K562 (cell line): Measurements from ENCODE around the gene COBLL1. TPM values are rescaled to one million over a fixed set of nuclear protein-coding genes. Genes with fewer than 3 reads are reported as not detected.

Experiments
- ATAC-seq: fragments of 200-7000 bp; cut with Tn5 transposase; 3 replicates; pipeline ENCODE4 v1.9.1; 2020; ENCODE audit warnings: moderate library complexity
- BruUV-seq: library from RNA; stranded (reverse); fragments of 400-500 nt; replicated peaks from 2 replicates; lab custom pipeline; 2021; lab: Mats Ljungman, UMichigan
- CTCF ChIA-PET: fragments of 300-600 bp; formaldehyde crosslinking; extraction: SDS; loops from one replicate; lab custom pipeline; 2021; ENCODE audit warnings: low intra/inter-chr PET ratio; lab: Yijun Ruan, JAX
- POLR2A ChIA-PET: fragments of 300-600, 350-650 bp; sonication (Branson Sonifier 250); formaldehyde crosslinking; extraction: SDS; loops from one replicate; lab custom pipeline; 2021; ENCODE audit warnings: antibody characterized with exemption, inconsistent platforms; lab: Yijun Ruan, JAX
- DNase-seq, 4 experiments: peaks; one replicate each; pipeline versions ENCODE4 v3.0.0 to v3.0.0-alpha.2; 2011 to 2018; ENCODE audit warnings: low spot score in 3 of 4, mixed read lengths in 3 of 4; ENCODE audit errors: extremely low read depth in 1 of 4
- FAIRE-seq: peaks from 2 replicates; lab custom pipeline; 2011; peaks lifted over from hg19 to GRCh38; lab: Jason Lieb, UNC
- H2AFZ ChIP-seq: 2 replicates; pipeline ENCODE4 v1.6.0; 2011; ENCODE audit warnings: low read depth, low read length, control low read depth, inconsistent platforms
- H3K27ac ChIP-seq: fragments of 200-600 bp; 3 replicates; pipeline ENCODE4 v1.8.0; 2011; ENCODE audit warnings: low read depth, mild to moderate bottlenecking, control low read depth, inconsistent platforms, low read length, moderate library complexity, mixed read lengths; ENCODE audit errors: extremely low read depth
- H3K27me3 ChIP-seq, 2 experiments: fragments of 300-600 bp in 1 of 2; 2 replicates in 1 of 2; 3 replicates in 1 of 2; pipeline versions ENCODE4 v1.6.0 to v1.8.0; 2011; ENCODE audit warnings: inconsistent platforms in 2 of 2, low read length in 2 of 2, mild to moderate bottlenecking in 1 of 2, mixed read lengths in 1 of 2, moderate library complexity in 1 of 2; ENCODE audit not compliant: control insufficient read depth in 2 of 2, insufficient read depth in 2 of 2
- H3K36me3 ChIP-seq: fragments of 300-600 bp; 3 replicates; pipeline ENCODE4 v1.8.0; 2011; ENCODE audit warnings: mild to moderate bottlenecking, low read length, inconsistent platforms; ENCODE audit not compliant: control insufficient read depth, insufficient read depth
- H3K4me1 ChIP-seq, 2 experiments: fragments of 200-600 bp in 1 of 2; replicated peaks in 1 of 2; 2 replicates in 1 of 2; 3 replicates in 1 of 2; pipeline versions ENCODE4 v1.5.1 to v1.8.0; 2011; ENCODE audit warnings: inconsistent platforms in 2 of 2, low read length in 2 of 2, mild to moderate bottlenecking in 1 of 2, mixed read lengths in 1 of 2, moderate library complexity in 1 of 2; ENCODE audit not compliant: control insufficient read depth in 2 of 2, insufficient read depth in 2 of 2
- H3K4me2 ChIP-seq: 2 replicates; pipeline ENCODE4 v1.6.1; 2011; ENCODE audit warnings: low read length, control low read depth, inconsistent platforms, mixed read lengths; ENCODE audit not compliant: insufficient read depth
- H3K4me3 ChIP-seq: fragments of 200-600 bp; sonication (generic), shearing (Covaris generic); 2 replicates; pipeline ENCODE4 v1.5.1; 2016; ENCODE audit warnings: control low read depth, inconsistent platforms
- H3K79me2 ChIP-seq: fragments of 200-600 bp; 3 replicates; pipeline ENCODE4 v1.8.0; 2011; ENCODE audit warnings: low read length, inconsistent platforms; ENCODE audit not compliant: control insufficient read depth, insufficient read depth
- H3K9ac ChIP-seq, 2 experiments: 2 replicates each; pipeline versions ENCODE4 v1.6.0 to v1.6.1; 2011; ENCODE audit warnings: low read depth in 2 of 2, low read length in 2 of 2, control low read depth in 1 of 2, inconsistent platforms in 1 of 2, mild to moderate bottlenecking in 1 of 2, mixed read lengths in 1 of 2; ENCODE audit not compliant: insufficient read depth in 1 of 2
- H3K9me1 ChIP-seq: one replicate; pipeline ENCODE4 v1.6.0; 2011; ENCODE audit warnings: inconsistent platforms, mild to moderate bottlenecking, low read length, moderate library complexity; ENCODE audit not compliant: control insufficient read depth, insufficient read depth
- H3K9me3 ChIP-seq: replicated peaks from 2 replicates; pipeline ENCODE4 v1.5.1; 2011; ENCODE audit warnings: low read depth, low read length, inconsistent platforms; ENCODE audit not compliant: control insufficient read depth, insufficient read depth
- H4K20me1 ChIP-seq: replicated peaks from 2 replicates; pipeline ENCODE4 v1.6.1; 2011; ENCODE audit warnings: low read length, inconsistent platforms, mixed read lengths; ENCODE audit not compliant: control insufficient read depth, insufficient read depth
- AFF1 ChIP-seq, 2 experiments: fragments of 450-650 bp; IDR thresholded peaks; 2 replicates each; pipeline ENCODE4 v1.6.1; 2018; ENCODE audit warnings: mild to moderate bottlenecking in 2 of 2, low read depth in 1 of 2; ENCODE audit not compliant: partially characterized antibody in 2 of 2
- DNMT1 ChIP-seq: fragments of 450-650 bp; IDR thresholded peaks from 2 replicates; pipeline ENCODE4 v1.6.1; 2016; ENCODE audit warnings: antibody characterized with exemption, mild to moderate bottlenecking
- ELF4 ChIP-seq: fragments of 450-650 bp; formaldehyde crosslinking; IDR thresholded peaks from 2 replicates; pipeline ENCODE4 v1.4.0; 2022; ENCODE audit warnings: missing genetic modification characterization
- HCFC1 ChIP-seq: IDR thresholded peaks from 2 replicates; pipeline ENCODE4 v1.6.1; 2012; ENCODE audit warnings: low read depth, low read length, improper control_type of control experiment
- RBM14 ChIP-seq: fragments of 200-400 bp; formaldehyde crosslinking; IDR thresholded peaks from 2 replicates; pipeline ENCODE4 v1.6.1; 2018; ENCODE audit warnings: low read depth, mild to moderate bottlenecking, low read length, moderate library complexity, borderline replicate concordance; ENCODE audit not compliant: insufficient read depth
- TRIM25 ChIP-seq: fragments of 450-650 bp; IDR thresholded peaks from 2 replicates; pipeline ENCODE4 v1.7.0; 2016; ENCODE audit warnings: borderline replicate concordance
- ZNF217 ChIP-seq: sonication (generic); formaldehyde crosslinking; IDR thresholded peaks from 2 replicates; pipeline ENCODE4 v1.8.0; 2022; ENCODE audit warnings: mild to moderate bottlenecking, missing genetic modification reagents
- WGBS: fragments of 100-300 bp; shearing (Covaris generic); methylation state at CpG from one replicate; pipeline ENCODE4 v1.1.6; 2016; ENCODE audit warnings: low coverage, mixed read lengths; ENCODE audit not compliant: insufficient coverage; ENCODE audit errors: missing lambda C conversion rate; 5-methylcytosine and 5-hydroxymethylcytosine counted together
- in situ Hi-C: fragments of 300-500 bp; cut with MboI; formaldehyde crosslinking; loops from 4 replicates; pipeline ENCODE4 v1.15.0; 2018; ENCODE audit warnings: inconsistent platforms, mixed read lengths
- intact Hi-C: fragments of 100-400 bp; cut with micrococcal nuclease; formaldehyde crosslinking; loops from 2 replicates; pipeline ENCODE4 v1.14.2; 2022
- polyA plus RNA-seq, 8 experiments: library from polyadenylated mRNA; depleted of rRNA in 4 of 8; stranded (reverse) in 5 of 8; unstranded in 3 of 8; fragments of >200 nt; fragmentation: Nextera tagmentation in 2 of 8; fragmentation: Illumina TruSeq in 1 of 8; extraction: Ambion mirVana in 2 of 8; extraction: Trizol in 1 of 8; gene quantifications; 2 replicates each; pipeline versions ENCODE4 v1.2.1 to v1.2.3, GENCODE V29; 2011 to 2014; ENCODE audit warnings: inconsistent platforms in 1 of 8, missing spikeins in 1 of 8
- total RNA-seq, 7 experiments: library from RNA; depleted of rRNA in 6 of 7; stranded (reverse); fragments of >200 nt in 6 of 7; fragmentation: Illumina TruSeq in 2 of 7; extraction: Trizol in 2 of 7; gene quantifications; 2 replicates each; pipeline versions ENCODE4 v1.2.1 to v1.2.3, GENCODE V29; 2011 to 2021; ENCODE audit warnings: low replicate concordance in 1 of 7

Gene COBLL1
- total and polyA plus RNA-seq, 9 of the 15 experiments (the other 6 are each of a cell fraction or from before 2014, with no cell fraction given), result 0.07 to 1.6 (median 0.71) TPM

GRCh38 chr2:164839914-164840457 lies 1.6 kb downstream of the COBLL1 start:
- no peaks in the 10 kb centered on the region for H3K79me2 ChIP-seq
- H3K9ac ChIP-seq, result no peak overlapping the region
- DNase-seq (no peak), ATAC-seq (no peak), FAIRE-seq (peak; percentile 29)
- POLR2A ChIA-PET, result no interaction called here
- no peaks in the 10 kb centered on the region for H4K20me1 ChIP-seq
- no peak for TF ChIP-seq RBM14
- no peak for TF ChIP-seq DNMT1
- no peak for TF ChIP-seq ELF4 (CRISPR knock-in tag)
- TF ChIP-seq TRIM25, result no peak
- TF ChIP-seq HCFC1, result no peak
- TF ChIP-seq AFF1 (IDR thresholded peaks at IDR 0.05; ENCODE audit: low read depth in 1 of 2, partially characterized antibody in 2 of 2), result no peak
- TF ChIP-seq ZNF217 (CRISPR knock-in tag), result no peak
- no peak overlapping the region for H3K4me3 ChIP-seq
- CTCF ChIA-PET, result no interaction called here
- H2AFZ ChIP-seq, result no peak overlapping the region
- 2% methylated on average over 8 of the region's 8 CpGs for WGBS
- no peaks in the 10 kb centered on the region for H3K36me3 ChIP-seq
- H3K4me1 ChIP-seq, result peaks cover 0 to 19% of the 10 kb centered on the region in 2 experiments; a peak in 2 of 5 replicates
- no peaks in the 10 kb centered on the region for H3K27me3 ChIP-seq
- no peak overlapping the region for H3K4me2 ChIP-seq
- H3K9me1 ChIP-seq, result no peaks in the 10 kb centered on the region
- H3K9me3 ChIP-seq, result no peaks in the 10 kb centered on the region
- in situ Hi-C loops, result no loop called here
- BruUV-seq, result no TSS peak
- H3K27ac ChIP-seq, result no peak overlapping the region
- intact Hi-C loops, result no loop called here
